Immature natural killer cell (primary cell): ENCODE data around the gene CEBPG. TPM values are rescaled to one million over a fixed set of nuclear protein-coding genes. Genes with fewer than 3 reads are reported as not detected.

ENCODE experiments used
- DNase-seq, 3 donors: peaks; one replicate each; pipeline ENCODE4 v3.0.0; 2022; ENCODE audit warnings: mixed read lengths in 1 of 3
- H3K27ac Mint-ChIP-seq, 6 donors: one replicate each; pipeline ENCODE4 v1.8.0; 2020; ENCODE audit warnings: mixed read lengths in 6 of 6, mild to moderate bottlenecking in 5 of 6, inconsistent platforms in 4 of 6, moderate library complexity in 3 of 6
- H3K27me3 Mint-ChIP-seq, 3 donors: one replicate each; pipeline ENCODE4 v1.8.0; 2020 to 2021; ENCODE audit warnings: low read depth in 3 of 3, mild to moderate bottlenecking in 3 of 3, mixed read lengths in 3 of 3, moderate library complexity in 3 of 3, inconsistent platforms in 1 of 3
- H3K36me3 Mint-ChIP-seq, 3 donors: one replicate each; pipeline ENCODE4 v1.8.0; 2020; ENCODE audit warnings: mixed read lengths in 3 of 3, inconsistent platforms in 2 of 3, mild to moderate bottlenecking in 2 of 3
- H3K4me1 Mint-ChIP-seq, 2 donors: one replicate each; pipeline ENCODE4 v1.8.0; 2020; ENCODE audit warnings: inconsistent platforms in 2 of 2, mild to moderate bottlenecking in 2 of 2, mixed read lengths in 2 of 2, moderate library complexity in 1 of 2
- H3K4me3 Mint-ChIP-seq, 5 donors: one replicate each; pipeline ENCODE4 v1.8.0; 2020; ENCODE audit warnings: mild to moderate bottlenecking in 5 of 5, mixed read lengths in 5 of 5, inconsistent platforms in 3 of 5, moderate library complexity in 3 of 5
- H3K9me3 Mint-ChIP-seq, 6 donors: one replicate each; pipeline ENCODE4 v1.8.0; 2020; ENCODE audit warnings: mild to moderate bottlenecking in 6 of 6, mixed read lengths in 6 of 6, inconsistent platforms in 4 of 6, moderate library complexity in 3 of 6
- polyA plus RNA-seq, 3 donors: library from polyadenylated mRNA; unstranded; fragments of 300-500 nt; fragmentation: Illumina TruSeq; gene quantifications; one replicate each; pipeline ENCODE4 v1.2.3, GENCODE V29; 2021

CEBPG gene
- polyA plus RNA-seq, 3 donors from 2014 or later = 7.4 to 14.8 (median 12.3) TPM

GRCh38 chr19:33396701-33397535 is 23.4 kb downstream of the CEBPG start:
- no peak overlapping the region for H3K4me3 Mint-ChIP-seq
- no peak for DNase-seq
- H3K9me3 Mint-ChIP-seq = no peaks in the 10 kb centered on the region
- H3K27ac Mint-ChIP-seq = no peak overlapping the region
- no peaks in the 10 kb centered on the region for H3K36me3 Mint-ChIP-seq
- H3K27me3 Mint-ChIP-seq = peaks cover 0 to 3% (median 2%) of the 10 kb centered on the region in 3 donors
- H3K4me1 Mint-ChIP-seq = peaks cover 0 to 1% of the 10 kb centered on the region in 2 donors

DNA sequence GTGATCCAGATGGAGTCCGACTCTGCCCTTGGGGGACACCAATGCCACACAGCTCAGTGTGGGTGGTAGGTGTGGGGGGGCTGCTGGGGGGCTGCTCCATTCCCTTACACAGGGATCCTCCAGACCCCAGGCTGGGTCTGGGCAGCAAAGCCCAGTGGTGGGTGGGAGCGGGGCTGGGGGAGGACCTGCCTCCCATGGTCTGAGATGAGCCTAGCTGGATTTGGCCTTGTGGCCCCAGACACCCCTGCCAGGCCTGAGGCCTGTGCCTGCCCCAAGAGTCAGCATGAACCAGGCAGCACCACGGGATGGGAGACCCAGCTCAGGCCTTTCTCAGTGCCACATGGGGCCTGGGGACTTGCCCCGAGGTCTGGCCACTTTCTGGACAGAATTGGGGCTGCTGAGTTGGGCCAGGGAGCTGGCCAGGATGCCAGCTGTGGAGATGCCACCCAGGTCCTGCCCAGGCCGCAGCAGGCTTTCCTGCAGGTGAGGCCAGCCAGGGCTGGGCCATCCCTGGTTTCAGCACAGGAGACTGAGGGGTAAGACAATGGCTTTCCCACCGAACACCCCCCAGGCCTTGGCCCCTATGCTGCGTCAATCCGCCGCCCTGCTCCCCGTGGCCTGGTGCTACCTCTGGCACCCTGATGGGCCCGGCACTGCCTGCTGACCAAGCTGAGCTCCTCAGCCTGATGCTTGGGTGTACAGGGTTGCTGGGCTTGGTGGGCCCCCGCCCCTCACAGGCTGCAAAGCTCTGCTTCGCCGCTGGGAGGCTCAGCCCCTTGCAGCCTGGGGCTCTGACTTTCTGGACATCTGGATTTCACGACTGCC is 24.2 kb downstream of the CEBPG start:
- Mint-ChIP-seq H3K27ac (no peak overlapping the region), H3K9me3 (no peaks in the 10 kb centered on the region), H3K4me1 (peaks cover 0 to 1% of the 10 kb centered on the region in 2 donors), H3K4me3 (no peak overlapping the region), H3K36me3 (no peaks in the 10 kb centered on the region), H3K27me3 (peaks cover 0 to 3% (median 2%) of the 10 kb centered on the region in 3 donors)
- no peak for DNase-seq

GRCh38 chr19:33398361-33399060 is 25.0 kb downstream of the CEBPG start:
- H3K4me3 Mint-ChIP-seq = no peak overlapping the region
- H3K27me3 Mint-ChIP-seq = peaks cover 0 to 3% (median 2%) of the 10 kb centered on the region in 3 donors
- DNase-seq = no peak
- H3K9me3 Mint-ChIP-seq = no peaks in the 10 kb centered on the region
- peaks cover 0 to 1% of the 10 kb centered on the region in 2 donors for H3K4me1 Mint-ChIP-seq
- H3K36me3 Mint-ChIP-seq = no peaks in the 10 kb centered on the region
- no peak overlapping the region for H3K27ac Mint-ChIP-seq

DNA sequence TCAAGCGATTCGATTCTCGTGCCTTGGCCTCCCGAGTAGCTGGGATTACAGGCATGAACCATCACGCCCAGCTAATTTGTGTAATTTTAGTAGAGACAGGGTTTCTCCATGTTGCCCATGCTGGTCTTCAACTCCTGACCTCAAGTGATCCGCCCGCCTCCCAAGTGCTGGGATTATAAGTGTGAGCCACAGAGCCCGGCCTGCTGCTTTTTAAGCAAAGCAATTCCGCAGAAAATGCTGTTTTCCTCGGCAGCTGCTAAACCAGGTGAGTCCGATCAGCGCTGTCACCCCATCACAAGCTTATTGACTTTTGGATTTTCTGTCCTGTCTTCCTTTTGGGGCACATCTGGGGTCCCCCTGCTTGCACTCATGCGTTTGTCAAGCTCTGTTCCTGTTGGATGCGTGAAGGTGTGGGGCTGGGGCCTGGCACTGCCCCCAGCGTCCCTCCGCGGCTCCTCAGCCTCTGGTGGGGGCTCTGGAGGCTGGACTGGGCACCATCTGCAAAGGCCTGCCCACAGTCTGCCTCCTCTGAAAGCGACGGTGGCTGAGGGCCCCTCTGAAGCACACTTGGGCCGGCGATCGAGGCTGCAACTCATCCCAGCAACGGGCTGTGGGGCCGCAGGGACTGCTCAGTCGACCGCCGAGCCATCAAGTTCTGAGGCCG is 25.7 kb downstream of the CEBPG start:
- Mint-ChIP-seq H3K27me3 (peaks cover 0 to 1% (median 0%) of the 10 kb centered on the region in 3 donors), H3K4me3 (no peak overlapping the region), H3K36me3 (no peaks in the 10 kb centered on the region), H3K27ac (no peak overlapping the region), H3K4me1 (peaks cover 0 to 1% of the 10 kb centered on the region in 2 donors), H3K9me3 (no peaks in the 10 kb centered on the region)
- no peak for DNase-seq

- Mint-ChIP-seq H3K36me3 (no peaks in the 10 kb centered on the region), H3K4me3 (no peak overlapping the region), H3K27me3 (peaks cover 0 to under 1% (median 0%) of the 10 kb centered on the region in 3 donors), H3K9me3 (no peaks in the 10 kb centered on the region), H3K4me1 (peaks cover 0 to 1% of the 10 kb centered on the region in 2 donors), H3K27ac (no peak overlapping the region)
- DNase-seq = no peak
These were observed 26.5 kb downstream of the CEBPG start for GRCh38 chr19:33399745-33400681.

DNA sequence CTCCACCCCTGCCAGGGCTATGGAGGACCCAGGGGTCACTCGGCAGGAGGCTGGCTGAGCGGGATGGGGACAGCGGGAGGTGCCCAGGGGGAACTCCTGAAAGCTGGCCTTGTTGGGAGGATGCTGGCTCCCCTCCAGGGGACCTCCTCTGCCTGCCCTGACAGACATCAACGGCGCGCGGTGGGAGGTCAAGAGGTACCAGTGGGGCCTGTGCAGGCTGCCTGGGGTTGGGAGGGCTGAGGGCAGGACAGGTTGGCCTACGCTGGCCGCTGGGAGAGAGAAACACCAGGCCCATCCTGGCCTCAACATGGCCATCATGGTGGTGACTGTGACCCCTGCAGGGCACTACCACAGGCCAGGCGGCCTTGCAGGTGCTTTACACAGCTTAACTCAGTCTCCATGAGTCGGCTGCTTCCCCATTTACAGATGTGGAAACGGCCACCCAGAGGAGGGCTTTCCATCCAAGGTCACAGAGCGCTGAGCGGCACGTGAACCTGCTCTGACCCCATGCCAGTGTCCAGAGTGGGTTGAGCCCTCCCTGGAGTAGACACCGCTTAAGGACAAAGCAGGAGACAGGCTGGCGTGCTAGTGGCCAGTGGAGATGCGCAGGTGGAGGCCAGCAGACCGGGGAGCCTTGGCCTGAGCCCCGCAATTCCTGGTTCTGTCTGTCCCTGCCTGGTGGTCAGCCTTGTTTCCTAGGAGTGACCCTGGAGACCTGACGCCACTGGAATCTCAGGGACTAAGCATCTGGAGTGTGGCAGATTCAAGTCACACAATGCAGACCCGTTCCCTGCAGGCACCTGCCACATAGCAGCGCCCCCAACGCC is 27.6 kb downstream of the CEBPG start:
- no peaks in the 10 kb centered on the region for H3K9me3 Mint-ChIP-seq
- DNase-seq = no peak

DNA sequence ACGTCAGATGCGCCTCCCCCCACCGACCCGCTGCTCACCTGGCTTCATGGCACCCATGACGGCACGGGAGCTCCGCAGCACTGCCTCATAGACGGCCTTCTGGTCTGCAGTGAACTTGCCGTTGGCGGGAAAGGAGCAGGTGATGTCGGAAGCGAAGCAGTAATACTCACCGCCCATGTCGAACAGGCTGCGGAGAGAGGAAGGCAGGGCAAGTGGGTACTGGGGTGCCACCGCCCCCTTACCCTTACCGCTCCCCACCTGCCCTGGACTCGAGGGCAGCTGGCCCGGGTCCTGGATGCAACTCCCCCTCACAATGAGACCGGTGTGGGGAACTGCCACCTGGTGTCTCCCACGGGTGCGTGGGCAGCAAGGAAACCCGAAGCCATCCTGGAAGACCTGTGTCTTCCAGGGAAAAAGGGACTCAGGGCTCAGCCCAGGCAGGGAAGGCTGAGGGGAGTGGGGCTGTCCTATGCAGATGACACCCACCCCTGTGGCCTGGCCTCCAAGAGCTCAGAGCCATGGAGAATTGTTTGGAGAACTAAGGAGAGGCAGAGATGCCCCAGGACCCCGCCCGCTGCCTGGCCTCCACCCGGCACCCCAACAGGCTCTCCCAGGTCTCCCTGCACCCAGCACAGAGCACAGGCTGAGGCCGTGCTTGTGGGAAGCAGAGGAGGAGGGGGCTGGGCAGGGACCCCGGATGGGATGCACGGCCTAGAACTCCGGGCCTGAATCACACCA is 28.3 kb downstream of the CEBPG start:
- no peaks in the 10 kb centered on the region for H3K27me3 Mint-ChIP-seq
- no peaks in the 10 kb centered on the region for H3K36me3 Mint-ChIP-seq
- no peak overlapping the region for H3K27ac Mint-ChIP-seq
- H3K9me3 Mint-ChIP-seq = no peaks in the 10 kb centered on the region
- DNase-seq = no peak
- peaks cover 0 to 1% of the 10 kb centered on the region in 2 donors for H3K4me1 Mint-ChIP-seq
- H3K4me3 Mint-ChIP-seq = no peak overlapping the region

More for the DNA sequence above, 27.6 kb downstream of the CEBPG start:
- H3K27me3 Mint-ChIP-seq = no peaks in the 10 kb centered on the region
- no peak overlapping the region for H3K4me3 Mint-ChIP-seq
- no peaks in the 10 kb centered on the region for H3K36me3 Mint-ChIP-seq
- peaks cover 0 to 1% of the 10 kb centered on the region in 2 donors for H3K4me1 Mint-ChIP-seq
- no peak overlapping the region for H3K27ac Mint-ChIP-seq

- DNase-seq = no peak
- no peaks in the 10 kb centered on the region for H3K36me3 Mint-ChIP-seq
- H3K27ac Mint-ChIP-seq = no peak overlapping the region
- no peaks in the 10 kb centered on the region for H3K9me3 Mint-ChIP-seq
- H3K4me3 Mint-ChIP-seq = no peak overlapping the region
- no peaks in the 10 kb centered on the region for H3K27me3 Mint-ChIP-seq
- peaks cover 0 to 1% of the 10 kb centered on the region in 2 donors for H3K4me1 Mint-ChIP-seq
These were observed 29.1 kb downstream of the CEBPG start for GRCh38 chr19:33402421-33403220.

DNA sequence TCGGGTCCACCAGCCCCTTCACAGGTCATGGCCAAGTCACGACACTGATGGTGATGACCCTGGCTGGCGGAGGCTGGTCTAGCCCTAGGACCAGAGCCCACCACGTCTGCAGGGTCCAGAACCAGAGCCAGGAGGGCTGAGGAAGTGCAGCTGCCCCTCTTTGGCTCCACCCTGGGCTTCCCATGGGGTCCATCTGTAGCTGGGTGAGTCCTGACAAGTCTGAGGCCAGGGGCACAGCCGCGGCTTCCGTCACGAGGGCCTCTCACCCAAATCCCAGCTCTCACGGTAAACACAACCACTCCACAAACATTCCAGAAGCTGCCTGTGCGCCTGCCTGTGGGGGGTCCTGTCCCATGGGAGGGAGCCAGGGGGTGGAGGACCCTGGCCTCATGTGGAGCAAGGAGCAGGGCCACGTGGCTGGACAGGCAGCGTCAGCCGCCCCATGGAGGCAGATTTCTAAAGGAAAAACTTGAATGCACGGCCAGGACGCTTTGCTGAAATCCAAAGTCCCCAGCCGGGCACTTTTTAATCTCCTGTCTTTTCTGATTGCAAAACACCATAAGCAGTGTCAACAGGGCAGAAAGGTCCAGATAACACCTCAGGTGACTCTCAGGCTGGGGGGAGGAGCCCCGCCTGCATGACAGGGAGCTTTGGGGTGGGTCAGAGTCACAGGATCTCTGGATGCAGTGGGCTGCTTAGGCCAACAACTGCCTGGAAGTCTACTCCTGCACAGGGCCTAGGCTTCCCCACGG is 29.9 kb downstream of the CEBPG start:
- H3K4me3 Mint-ChIP-seq = no peak overlapping the region
- peaks cover 0 to 2% of the 10 kb centered on the region in 2 donors for H3K4me1 Mint-ChIP-seq
- DNase-seq = no peak
- no peaks in the 10 kb centered on the region for H3K27me3 Mint-ChIP-seq
- no peaks in the 10 kb centered on the region for H3K36me3 Mint-ChIP-seq
- no peaks in the 10 kb centered on the region for H3K9me3 Mint-ChIP-seq
- H3K27ac Mint-ChIP-seq = no peak overlapping the region

GRCh38 chr19:33403973-33404304 is 30.4 kb downstream of the CEBPG start:
- Mint-ChIP-seq H3K36me3 (no peaks in the 10 kb centered on the region), H3K4me3 (no peak overlapping the region), H3K9me3 (no peaks in the 10 kb centered on the region), H3K27ac (no peak overlapping the region), H3K27me3 (no peaks in the 10 kb centered on the region), H3K4me1 (peaks cover 0 to 1% of the 10 kb centered on the region in 2 donors)
- DNase-seq = no peak
